SIG-M5 (cell line): ENCODE data around the gene MYL9.
"Not testable (repeated sequence)": the region's sequence is repeated elsewhere in the genome, so short reads cannot be mapped to it uniquely, and the experiment has no call there.

Experiments
- DNase-seq: peaks from one replicate; lab custom pipeline; 2025; lab: John Stamatoyannopoulos, UW

The MYL9 gene

DNA sequence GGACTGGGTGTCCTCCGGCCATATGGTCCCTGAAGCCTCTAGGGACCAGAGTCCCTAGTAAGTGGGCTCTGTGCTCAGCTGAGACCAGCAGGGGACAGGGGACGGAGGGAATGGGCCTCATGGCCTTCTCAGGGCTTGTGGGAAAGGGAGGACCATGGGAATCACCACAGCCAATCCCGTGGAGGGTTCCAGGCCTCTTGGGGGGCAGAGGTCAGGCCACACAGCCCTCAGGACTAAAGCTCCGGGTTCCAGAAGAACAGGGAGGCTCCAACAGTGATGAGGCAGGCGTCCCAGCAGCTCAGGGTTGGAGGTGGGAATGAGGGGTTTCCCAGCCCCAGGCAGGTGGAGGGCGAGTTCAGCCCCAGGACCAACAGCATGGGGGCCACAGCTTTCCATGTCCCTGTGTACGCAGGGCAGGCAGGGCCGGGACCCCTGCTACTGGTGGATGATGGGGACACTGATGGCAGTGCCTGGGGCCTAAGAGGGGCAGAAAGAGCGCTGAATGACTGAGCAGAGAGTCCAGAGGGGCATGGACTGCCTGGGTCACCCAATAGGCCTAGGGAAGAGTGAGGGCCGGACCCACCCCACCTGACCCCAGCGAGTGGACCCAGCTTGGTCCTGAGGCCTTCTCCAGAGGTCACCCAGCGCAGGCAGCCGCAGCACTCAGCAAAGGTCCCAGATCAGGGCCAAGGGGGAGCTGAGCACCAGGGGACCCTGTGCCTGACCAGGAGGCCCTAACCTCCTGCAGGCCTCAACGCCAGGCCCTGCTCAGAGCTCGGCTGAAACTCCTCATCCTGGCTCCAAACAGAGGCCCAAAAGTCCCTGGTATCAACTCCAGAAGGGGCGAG, 8.8 kb downstream of the MYL9 start:
- no peak for DNase-seq

DNA sequence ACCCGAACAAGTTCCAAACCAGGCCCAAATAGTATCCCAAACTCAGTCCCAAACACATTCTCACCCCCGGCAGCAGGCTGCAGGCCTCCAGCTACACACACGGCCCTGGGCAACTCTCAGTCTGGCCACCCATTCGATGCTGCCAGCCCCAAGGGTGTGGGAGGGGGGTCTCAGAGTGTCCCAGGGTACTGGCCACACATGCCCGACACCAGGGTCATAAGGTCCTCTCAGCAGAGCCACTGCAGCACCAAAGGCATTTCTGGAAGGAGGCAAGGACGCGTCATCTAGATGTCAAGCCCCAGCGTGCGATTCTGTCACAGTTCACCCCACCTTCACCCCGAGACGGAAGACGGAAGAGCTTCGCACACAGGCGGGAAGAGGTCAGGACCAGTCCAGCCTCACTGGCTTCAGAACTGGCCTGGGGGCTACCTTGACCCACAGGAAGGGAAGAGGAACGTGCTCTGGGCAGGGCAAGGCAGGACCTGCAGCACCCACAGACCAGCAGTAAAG, 9.5 kb downstream of the MYL9 start:
- no peak for DNase-seq

DNA sequence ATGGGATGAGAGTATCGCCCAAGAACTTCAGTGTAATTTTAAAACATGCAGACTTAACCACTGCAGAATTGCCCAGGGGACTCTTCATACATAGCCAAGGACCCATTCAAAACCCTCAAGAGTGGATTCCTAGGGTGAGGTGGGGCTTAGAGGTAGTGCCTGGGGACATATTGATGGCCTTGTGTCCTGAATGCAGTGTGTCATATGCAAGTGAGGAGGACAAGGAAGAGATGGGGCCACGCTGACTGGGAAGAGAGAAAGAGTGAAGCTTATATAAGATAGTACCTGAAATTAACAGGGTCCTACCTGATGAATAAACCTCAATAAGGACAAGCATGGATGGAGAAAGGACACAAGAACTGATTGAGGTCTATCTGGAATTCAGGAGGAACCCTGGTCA, 13.9 kb downstream of the MYL9 start:
- no peak for DNase-seq

DNA sequence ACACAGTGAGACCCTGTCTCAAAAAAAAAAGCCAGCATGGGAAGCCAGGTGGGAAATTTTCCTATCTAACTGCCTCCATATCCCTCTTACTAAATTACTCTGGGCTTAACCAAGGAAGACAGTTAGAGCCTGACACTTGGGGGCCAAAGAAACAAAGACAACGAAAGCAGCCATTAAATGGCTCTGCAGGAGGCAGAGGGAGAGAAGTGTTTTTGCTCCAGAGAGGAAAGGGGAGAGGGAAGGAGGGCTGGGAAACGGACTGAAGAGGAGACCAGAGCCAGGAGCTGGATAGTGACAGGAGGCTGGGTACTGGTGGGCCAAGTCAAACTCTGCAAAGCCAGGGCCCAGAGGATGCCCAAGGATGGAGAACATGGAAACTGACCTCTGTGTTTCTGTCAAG, 21.4 kb downstream of the MYL9 start:
- DNase-seq = no peak

DNA sequence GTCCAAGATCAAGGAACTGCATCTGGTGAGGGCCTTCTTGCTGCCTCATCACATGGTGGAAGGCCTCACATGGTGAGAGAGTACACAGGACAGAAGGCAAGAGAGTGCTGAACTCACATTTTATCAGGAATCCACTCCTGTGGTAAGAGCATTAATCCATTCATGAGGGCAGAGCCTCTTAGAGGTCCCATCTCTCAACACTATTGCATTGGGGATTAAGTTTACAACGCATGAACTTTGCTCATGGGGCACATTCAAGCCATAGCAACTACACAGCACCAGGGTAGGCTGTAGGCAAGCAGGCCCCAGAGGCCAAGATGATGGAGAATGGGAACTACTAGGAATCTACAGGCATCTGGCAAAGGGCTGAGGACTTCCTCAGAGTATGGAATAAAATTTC, 22.1 kb downstream of the MYL9 start:
- no peak for DNase-seq

DNA sequence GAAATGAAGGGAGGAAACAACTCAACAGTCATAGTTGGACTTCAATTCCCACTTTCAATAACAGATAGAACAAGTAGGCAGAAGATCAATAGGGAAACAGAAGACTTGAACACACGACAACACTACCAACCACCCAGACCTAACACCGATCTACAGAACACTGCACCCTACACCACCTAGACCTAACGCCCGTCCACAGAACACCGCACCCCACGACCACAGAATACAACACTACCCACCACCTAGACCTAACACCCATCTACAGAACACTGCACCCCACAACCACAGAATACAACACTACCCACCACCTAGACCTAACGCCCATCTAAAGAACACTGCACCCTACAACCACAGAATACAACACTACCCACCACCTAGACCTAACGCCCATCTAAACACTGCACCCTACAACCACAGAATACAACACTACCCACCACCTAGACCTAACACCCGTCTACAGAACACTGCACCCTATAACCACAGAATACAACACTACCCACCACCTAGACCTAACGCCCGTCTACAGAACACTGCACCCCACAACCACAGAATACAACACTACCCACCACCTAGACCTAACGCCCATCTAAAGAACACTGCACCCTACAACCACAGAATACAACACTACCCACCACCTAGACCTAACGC, 22.9 kb downstream of the MYL9 start:
- DNase-seq = not testable (repeated sequence)

DNA sequence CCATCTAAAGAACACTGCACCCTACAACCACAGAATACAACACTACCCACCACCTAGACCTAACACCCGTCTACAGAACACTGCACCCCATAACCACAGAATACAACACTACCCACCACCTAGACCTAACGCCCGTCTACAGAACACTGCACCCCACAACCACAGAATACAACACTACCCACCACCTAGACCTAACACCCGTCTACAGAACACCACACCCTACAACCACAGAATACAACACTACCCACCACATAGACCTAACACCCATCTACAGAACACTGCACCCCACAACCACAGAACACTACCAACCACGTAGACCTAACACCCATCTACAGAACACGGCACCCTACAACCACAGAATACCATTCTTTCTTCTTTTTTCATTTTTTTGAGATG, 23.4 kb downstream of the MYL9 start:
- DNase-seq = not testable (repeated sequence)

DNA sequence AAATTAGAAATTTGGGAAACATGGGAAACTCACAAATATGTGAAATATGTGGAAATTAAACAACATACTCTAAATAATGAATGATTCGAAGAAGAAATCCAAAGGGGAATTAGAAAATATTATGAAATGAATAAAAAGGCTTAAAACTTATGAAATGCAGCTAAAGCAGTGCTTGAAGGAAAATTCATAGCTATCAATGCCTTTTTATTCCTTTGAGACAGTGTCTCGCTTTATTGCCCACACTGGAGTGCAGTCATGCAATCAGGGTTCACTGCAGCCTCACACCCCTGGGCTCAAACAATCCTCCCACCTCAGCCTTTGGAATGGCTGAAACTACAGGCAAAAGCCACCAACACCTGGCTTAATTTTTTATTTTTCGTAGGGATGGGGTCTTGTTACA, 24.2 kb downstream of the MYL9 start:
- no peak for DNase-seq

DNA sequence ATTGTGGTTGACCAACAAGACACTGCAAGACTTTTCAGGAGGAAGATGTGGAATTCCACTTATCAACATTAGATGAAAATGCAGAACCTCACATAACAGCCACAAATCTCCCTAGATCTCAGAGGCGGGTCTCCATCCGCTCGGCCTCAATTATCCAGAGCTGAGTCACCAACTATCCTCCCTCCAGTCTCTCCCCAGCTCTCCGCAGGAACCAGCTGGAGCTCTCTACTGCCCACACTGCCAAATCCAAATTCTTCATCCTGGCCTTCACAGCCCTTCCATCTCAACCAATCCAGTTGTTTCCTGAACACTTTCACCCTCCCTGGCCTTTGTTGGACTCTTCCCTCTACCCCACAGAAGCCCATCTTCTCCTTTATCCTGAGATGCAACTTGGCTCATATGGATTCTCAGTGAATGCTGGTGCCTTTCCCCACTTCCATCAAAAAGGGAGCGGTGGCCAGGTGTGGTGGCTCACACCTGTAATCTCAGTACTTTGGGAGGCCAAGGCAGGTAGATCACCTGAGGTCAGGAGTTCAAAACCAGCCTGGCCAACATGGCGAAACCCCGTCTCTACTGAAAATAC, 28.6 kb downstream of the MYL9 start:
- DNase-seq = no peak

DNA sequence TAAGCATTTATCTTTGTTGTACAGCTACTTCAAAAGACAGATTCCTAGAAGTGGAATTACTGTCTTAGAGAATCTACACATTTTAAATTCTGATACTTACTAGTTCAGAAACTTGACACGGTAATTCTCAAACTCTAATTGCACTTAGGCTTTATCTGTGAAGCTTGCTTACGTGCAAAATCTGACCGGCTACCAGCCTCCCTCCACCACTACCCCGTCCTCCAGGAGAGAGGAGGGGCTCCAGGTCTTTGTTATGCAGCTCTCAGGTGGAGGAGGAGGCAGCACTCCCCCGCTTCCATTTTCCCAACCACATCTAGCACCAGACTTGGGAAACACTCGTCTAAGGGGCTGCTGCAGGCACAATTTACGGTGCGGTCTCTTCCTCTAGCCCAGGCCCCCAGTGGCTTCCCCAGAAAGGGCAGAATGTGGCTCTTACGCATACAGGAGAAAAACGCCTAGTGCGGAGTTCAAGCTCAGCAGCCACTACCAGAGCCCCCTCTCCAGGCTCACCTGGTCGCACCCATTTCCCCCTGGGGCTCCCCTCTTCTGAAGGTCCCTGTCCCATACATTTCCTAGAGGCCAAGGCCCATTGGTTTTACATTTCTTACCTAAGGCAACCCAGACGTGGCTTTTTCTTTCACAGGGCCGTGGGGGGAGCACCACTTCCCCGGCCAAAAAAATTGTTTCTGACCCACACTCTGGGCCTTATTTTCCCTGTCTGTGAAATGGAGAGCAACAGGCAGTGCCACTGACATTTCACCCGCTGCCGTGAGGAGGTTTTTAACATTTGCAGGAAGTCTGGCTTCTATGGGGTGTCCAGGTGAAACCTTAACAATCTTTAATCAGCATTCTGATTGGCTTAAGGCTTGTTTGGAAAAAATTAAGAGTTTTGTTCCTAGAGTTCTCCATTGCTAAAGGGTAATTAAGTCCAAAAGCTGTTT, 30.5 kb downstream of the MYL9 start:
- no peak for DNase-seq

DNA sequence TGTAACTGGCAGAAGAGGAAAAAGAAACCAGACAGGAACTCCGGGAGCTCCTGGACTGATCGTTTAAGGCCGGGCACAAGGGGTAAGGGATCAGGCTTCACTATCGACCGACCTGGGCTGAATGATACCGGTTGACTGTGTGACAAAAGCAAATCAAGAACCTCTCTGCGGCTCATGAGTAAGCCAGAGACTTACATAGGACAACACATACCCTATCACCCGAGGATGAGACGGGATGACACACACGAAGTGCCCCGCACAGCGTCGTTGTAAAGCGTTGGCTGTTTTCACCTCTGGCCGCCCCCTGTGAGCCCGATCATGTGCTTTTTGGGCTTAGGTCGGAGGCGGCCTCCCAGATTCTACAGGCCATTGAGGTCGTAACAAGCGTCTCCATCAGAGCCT, 31.4 kb downstream of the MYL9 start:
- no peak for DNase-seq

DNA sequence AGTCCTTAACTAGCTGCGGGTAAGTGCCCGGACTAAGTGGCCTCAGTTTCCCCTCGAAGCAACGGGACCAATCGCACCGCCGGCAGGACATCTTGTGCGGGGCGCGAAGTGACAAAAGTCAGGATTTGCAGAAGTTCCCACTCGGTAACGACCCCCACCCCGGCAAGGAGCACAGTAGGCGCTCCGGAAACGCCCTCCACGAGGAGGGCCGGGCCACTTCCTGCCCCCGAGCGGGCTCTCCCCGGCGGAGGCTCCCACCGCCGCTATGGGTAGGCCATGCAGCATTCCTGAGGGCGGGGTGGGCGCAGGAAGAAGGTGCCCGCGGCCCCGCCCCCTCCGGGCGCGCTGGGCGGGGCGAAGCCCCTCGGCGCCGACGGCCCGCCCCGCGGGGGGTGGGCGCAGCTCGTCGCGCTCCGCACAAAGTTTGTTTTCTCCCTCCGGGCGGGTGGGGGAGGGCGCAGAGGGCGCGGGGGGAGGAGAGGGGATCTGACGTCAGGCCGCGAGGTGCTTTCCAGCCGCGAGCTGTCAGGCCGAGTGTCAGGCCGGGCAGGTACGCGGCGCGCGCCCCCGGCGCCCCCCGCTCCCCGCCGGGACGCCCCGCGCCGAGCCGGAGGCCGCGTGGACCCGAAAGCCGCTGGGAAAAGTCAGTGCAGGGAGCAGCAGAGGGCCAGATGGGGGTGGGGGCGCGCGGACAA, 31.9 kb downstream of the MYL9 start, which contains the start of gene TGIF2:
TSS of gene TGIF2 (plus strand) at position 495 of the 695 bp plus-strand sequence. CDS start 5,178 bp downstream, outside the sequence.
- no peak for DNase-seq

DNA sequence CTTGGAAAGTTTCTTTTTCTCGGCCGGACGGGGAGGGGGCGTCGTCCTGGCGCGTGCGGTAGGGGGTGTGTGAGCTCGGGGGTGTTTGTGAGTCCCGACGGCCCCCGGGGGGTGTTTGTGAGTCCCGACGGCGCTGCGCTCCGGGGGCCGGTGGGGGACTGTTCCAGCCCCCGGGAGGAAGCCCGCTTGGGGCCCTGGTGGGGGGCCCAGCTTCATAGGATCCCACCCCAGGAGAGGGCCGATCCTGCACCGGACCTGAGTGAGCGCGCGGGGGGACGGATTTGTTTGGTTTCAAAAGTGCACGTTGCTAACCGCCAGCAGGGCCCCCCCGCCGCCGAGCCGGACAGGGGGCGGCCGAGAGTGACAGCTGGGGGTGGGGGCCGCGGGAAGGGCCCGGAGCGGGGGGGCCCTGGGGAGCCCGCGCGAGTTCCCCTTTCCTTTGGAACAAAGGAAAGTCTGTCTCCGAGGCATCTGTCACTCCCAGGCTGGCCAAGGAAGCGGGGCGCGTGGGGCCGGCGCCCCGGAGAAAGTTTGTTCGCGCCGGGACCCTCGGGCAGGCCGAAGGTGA, 32.6 kb downstream of the MYL9 start:
- no peak for DNase-seq

DNA sequence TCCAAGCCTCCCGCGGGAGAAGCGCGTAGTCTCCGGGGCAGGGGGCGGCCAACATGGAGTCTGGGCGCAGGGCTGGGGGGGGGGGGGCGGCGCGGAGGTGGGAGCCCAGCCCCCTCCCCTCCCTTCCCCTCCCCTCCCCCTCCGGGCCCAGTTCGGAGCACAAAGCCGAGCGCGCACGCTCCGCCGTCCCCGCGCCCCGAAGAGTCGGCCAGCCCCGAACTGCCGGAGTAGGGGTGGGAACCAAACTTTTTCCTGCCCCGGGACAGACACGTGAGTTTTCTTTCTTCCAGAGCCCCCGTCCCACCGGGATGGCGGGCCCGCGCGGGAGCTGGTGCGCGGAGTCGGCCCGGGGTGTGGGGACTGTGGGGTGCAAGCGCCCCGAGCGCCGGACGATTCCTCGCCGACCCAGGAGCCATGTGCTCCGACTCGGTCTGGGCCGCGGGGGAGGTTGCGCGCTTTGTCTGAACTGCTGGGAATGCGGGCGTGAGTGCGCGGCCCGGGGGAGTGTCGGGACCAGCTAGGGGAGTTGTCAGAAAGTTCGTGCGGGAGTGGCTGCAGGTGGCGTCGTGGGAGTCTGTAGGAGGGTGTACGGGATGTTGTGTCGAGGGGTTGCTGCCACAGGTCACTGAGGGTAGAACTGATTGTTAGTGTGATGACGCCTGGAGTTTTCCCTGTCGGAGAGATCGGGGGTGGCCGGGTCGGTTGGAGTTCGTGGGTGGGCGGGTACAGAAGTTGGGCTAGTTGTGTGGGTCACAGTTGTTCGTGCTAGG, 33.2 kb downstream of the MYL9 start:
- DNase-seq = no peak

DNA sequence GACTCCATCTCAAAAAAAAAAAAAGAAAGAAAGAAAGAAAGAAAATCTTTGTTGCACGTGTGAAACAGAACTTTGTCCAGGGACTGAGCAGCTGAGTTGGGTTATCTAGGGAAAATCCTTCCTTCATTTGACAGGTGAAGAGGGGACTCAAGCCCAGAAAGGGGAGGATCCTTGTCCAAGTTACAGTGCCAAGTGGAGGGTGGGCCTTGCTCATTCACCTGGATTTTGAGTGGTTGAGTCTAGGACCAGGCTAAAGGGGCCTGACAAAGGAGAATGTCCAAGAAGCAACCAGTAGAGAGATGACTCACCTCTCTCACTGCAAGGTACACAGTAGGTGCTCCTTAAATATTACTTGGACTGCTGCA, 34.7 kb downstream of the MYL9 start:
- DNase-seq = no peak

DNA sequence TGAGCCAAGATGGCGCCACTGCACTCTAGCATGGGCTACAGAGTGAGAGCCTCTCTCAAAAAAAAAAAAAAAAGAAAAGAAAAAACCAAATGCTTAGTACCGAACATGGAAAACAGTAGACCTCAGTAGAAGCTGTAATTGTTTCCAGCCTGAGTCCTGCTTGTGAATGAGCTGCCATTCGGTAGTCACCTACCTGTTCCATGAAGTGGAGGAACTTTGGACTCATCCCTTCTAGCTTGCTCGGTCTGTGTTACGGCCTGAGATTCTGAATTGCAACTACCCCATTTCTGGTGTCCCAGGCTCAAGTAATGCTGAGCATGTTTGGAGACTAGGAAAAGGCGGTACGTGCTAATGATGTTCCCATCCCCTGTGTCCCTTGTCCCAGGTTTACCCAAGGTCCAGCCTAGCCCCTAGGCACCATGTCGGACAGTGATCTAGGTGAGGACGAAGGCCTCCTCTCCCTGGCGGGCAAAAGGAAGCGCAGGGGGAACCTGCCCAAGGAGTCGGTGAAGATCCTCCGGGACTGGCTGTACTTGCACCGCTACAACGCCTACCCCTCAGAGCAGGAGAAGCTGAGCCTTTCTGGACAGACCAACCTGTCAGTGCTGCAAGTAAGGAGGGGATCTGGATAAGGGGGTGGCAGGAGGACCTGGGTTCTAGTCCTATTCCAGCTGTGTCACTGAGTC, 37.2 kb downstream of the MYL9 start:
- no peak for DNase-seq

DNA sequence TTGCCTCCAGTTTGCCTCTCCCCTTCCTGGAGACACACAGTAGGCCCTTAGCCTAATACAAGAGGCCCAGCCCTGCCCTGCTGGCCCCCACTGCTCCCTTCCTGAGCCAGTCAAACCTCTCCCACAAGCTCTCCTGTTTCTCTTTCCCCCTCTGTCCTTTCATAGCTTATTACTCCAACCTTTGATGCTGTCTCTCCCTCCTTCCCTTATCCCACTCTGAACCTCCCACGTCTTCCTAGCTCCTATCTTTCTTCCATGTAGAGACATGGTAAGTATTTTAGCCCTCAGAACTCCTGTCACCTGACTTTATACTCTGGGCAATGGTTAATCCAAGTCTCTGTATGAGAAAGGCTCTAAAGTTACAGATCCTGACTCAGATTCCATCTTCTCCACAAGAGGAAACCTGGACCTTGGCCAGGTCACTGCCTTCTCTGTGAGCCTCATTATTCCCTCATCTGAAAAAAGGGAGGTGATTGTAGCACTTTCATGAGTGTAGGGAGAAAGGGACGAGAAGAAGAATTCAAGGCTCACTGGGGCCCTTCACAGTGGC, 38.8 kb downstream of the MYL9 start:
- DNase-seq = no peak

DNA sequence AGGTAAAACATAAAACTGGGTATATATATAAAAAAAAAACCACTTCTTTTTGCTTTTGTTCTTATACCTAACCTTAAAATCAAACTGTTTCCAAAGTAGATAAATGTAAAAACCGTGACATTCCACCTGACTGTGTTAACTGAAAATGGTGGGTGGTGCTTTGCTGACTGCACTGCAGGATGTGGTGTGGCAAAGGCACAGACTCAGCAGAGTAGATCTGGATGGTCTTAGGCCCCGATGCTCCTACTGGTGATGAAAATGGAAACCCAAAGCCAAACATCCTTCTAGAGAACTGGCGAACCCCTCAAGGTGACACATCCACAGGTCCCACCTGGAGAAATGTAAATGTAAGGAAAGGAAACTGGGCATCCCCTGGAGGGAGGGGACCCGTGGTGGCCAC, 41.0 kb downstream of the MYL9 start:
- no peak for DNase-seq

DNA sequence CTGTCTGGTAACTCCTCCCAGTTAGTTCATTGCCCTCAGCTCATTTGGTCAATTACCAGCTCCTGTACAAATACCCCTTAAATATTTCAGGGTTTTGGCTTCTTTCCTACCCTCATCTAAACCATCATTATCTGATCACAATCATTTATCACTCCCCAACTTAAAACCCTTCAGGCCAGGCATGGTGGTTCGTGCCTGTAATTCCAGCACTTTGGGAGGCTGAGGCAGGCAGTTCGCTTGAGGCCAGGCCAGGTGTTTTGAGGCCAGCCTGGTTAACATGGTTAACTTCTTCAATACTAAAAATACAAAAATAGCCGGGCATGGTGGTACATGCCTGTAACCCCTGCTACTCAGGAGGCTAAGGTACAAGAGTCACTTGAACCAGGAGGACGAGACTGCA, 41.5 kb downstream of the MYL9 start:
- DNase-seq = no peak
